ENCODE results near the gene UQCC3. TPM values are rescaled to one million over a fixed set of nuclear protein-coding genes. Genes with fewer than 3 reads are reported as not detected.
A peak's percentile ranks its signal among the peaks of the same experiment; 100 is the strongest.

UQCC3 gene
- total and polyA plus RNA-seq, 9 of the 15 experiments (the other 6 are each of a cell fraction or from before 2014, with no cell fraction given): 3.3 to 44.3 (median 8.0) TPM

- TF ChIP-seq ZBTB40 (IDR thresholded peaks at IDR 0.05): peak; percentile 92
- TF ChIP-seq ZBTB40 (CRISPR knock-in tag; IDR thresholded peaks at IDR 0.05): no peak
- TF ChIP-seq RCOR1 (IDR thresholded peaks at IDR 0.05; ENCODE audit: borderline replicate concordance in 1 of 2, low read depth in 2 of 2, low read length in 2 of 2): 0 out of 4 replicates have a peak, but pooled peaks of 1 of the 2 experiments have one; percentile 6
- peak; percentile 31 for TF ChIP-seq TCF3 (CRISPR knock-in tag; IDR thresholded peaks at IDR 0.05)
- 0 out of 2 replicates have a peak, but pooled peaks have one; percentile 44 for TF ChIP-seq DPF2 (IDR thresholded peaks at IDR 0.05)
- no peak for TF ChIP-seq CAMTA2 (CRISPR knock-in tag; conservative IDR thresholded peaks at IDR 0.05)
- TF ChIP-seq PHF8 (IDR thresholded peaks at IDR 0.05; ENCODE audit: borderline replicate concordance, low read length): peak; percentile 80
- TF ChIP-seq ZNF592 (IDR thresholded peaks at IDR 0.05): peak; percentile 73; the same call in 1 of the 2 replicates
- peak; percentile 99 for TF ChIP-seq RBBP5 (IDR thresholded peaks at IDR 0.05; ENCODE audit: borderline replicate concordance, insufficient read depth, low read length, poor library complexity, severe bottlenecking)
- TF ChIP-seq, protein P1, sequence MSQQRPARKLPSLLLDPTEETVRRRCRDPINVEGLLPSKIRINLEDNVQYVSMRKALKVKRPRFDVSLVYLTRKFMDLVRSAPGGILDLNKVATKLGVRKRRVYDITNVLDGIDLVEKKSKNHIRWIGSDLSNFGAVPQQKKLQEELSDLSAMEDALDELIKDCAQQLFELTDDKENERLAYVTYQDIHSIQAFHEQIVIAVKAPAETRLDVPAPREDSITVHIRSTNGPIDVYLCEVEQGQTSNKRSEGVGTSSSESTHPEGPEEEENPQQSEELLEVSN (IDR thresholded peaks at IDR 0.05; ENCODE audit: borderline replicate concordance in 1 of 2, extremely low read depth in 1 of 2, insufficient read depth in 1 of 2, insufficient read length in 1 of 2, low read depth in 1 of 2, low read length in 1 of 2, poor library complexity in 1 of 2, severe bottlenecking in 1 of 2): peak; percentile 82 to 86
Measured at GRCh38 chr11:62678770-62679696, 7.6 kb downstream of the UQCC3 start, which contains the start of gene UBXN1 (continued).
